ENCODE results near the gene HOXD3.

GRCh38 chr2:176121190-176122051 lies 35.7 kb upstream of the HOXD3 start:
- TF ChIP-seq CTCF (IDR thresholded peaks at IDR 0.05), result no peak
- no peak for TF ChIP-seq SP1 (CRISPR knock-in tag; conservative IDR thresholded peaks at IDR 0.05)
- TF ChIP-seq PREB (CRISPR knock-in tag; IDR thresholded peaks at IDR 0.05; ENCODE audit: borderline replicate concordance), result no peak
- TF ChIP-seq PRDM15 (CRISPR knock-in tag; IDR thresholded peaks at IDR 0.05), result no peak
- no peak for TF ChIP-seq JUN (CRISPR knock-in tag; IDR thresholded peaks at IDR 0.05)
- no peak for TF ChIP-seq RORB (CRISPR knock-in tag; IDR thresholded peaks at IDR 0.05)
- no peak for TF ChIP-seq MAX (CRISPR knock-in tag; IDR thresholded peaks at IDR 0.05)
- no peak for TF ChIP-seq AR (CRISPR knock-in tag; IDR thresholded peaks at IDR 0.05)
- no peak for TF ChIP-seq MYBL2 (CRISPR knock-in tag; IDR thresholded peaks at IDR 0.05)
- no peak for TF ChIP-seq CREB1 (CRISPR knock-in tag; IDR thresholded peaks at IDR 0.05)

All from WTC11 (cell line).